Stimulated activated CD8-positive, alpha-beta memory T cell treated with anti-CD3 and anti-CD28 coated beads, Interleukin-4, amount 100 ng/mL, for 48 hours (primary cell): ENCODE measurements around the gene BUB3.

Experiments used
- DNase-seq: peaks from one replicate; pipeline ENCODE4 v3.0.0-alpha.2; 2020

BUB3 gene

DNA sequence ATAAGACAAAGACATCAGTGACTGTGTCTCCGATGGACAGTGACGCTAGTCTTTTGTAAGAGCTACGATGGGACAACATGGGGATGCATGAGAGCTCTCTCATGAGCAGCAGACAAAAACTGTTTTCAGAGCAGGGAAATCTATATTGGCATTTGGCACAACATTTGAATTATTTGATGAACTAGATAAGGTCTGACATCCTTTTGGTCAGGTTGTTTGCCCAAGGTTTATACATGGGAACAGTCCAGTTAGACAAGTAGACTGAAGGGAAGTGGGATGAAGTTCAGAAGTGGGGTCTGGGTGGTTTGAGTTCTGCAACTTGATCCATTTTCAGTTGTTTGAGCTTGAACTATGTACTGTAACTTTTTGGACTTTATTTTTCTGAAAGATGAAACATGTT is 50.8 kb downstream of the BUB3 start:
- no peak for DNase-seq

DNA sequence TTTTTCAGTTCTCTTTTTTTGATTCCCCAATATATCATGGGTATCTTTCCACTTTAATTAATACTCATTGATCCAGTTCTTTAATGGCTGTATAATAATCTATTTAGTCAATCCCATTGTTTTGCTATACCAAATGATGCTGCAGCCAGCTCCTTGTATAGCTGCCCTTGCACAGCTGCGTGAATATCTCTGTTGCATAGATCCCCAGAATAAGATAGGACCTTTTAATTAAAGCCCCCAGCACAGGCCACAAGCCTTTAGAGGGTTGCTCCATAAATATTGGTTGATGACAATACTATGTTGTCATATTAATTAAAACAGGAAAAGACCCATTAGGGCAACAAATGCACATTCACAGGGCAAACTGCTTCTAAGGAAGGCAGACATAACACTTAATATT is 57.9 kb downstream of the BUB3 start:
- DNase-seq = no peak

DNA sequence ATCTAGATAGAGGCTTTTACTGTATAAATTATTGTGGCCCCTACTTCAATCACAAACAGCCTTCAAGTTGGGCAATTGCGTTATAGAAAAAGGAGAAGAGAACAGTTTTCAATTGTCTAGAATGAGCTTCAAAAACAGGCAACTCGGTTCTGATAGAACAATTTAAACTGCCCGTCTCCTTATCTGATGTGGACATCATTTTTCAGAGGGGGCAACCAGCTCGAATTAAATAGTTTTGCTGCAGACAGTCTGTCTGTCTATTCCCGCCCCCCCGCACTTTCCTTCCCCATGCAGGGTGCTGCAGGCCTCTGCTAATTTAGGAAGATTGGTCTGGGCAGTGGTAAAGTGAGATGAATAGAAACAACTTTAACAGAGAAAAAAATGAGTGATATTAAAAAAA is 58.4 kb downstream of the BUB3 start:
- DNase-seq = no peak

GRCh38 chr10:123213192-123213591 is 59.0 kb downstream of the BUB3 start:
- no peak for DNase-seq
